OCI-LY7 (cell line): ENCODE measurements around the gene KIDINS220. TPM values are rescaled to one million over a fixed set of nuclear protein-coding genes. Genes with fewer than 3 reads are reported as not detected.

ENCODE experiments used
- BruUV-seq: library from RNA; stranded (reverse); fragments of 400-500 nt; replicated peaks from 2 replicates; lab custom pipeline; 2021; lab: Mats Ljungman, UMichigan
- CTCF ChIA-PET: fragments of 300-600 bp; sonication (Branson Sonifier 250); formaldehyde crosslinking; loops from one replicate; lab custom pipeline; 2022; ENCODE audit warnings: antibody characterized with exemption; ENCODE audit not compliant: unreplicated experiment; lab: Charles Lee
- POLR2A ChIA-PET: fragments of 300-600 bp; sonication (Branson Sonifier 250); formaldehyde crosslinking; loops from one replicate; lab custom pipeline; 2022; ENCODE audit warnings: antibody characterized with exemption; lab: Charles Lee
- DNase-seq: peaks from one replicate; pipeline ENCODE4 v3.0.0-alpha.2; 2015; ENCODE audit warnings: low spot score
- H2AFZ ChIP-seq: fragments of 200-600 bp; sonication (generic), shearing (Covaris generic); 2 replicates; pipeline ENCODE4 v1.6.1; 2014; ENCODE audit warnings: mild to moderate bottlenecking, antibody characterized with exemption, low read length, moderate library complexity
- H3K27ac ChIP-seq: fragments of 200-600 bp; sonication (generic); 2 replicates; pipeline ENCODE4 v1.5.1; 2014; ENCODE audit warnings: mixed run types, low read depth, mild to moderate bottlenecking, moderate library complexity, low read length, inconsistent platforms; ENCODE audit not compliant: poor library complexity, severe bottlenecking
- H3K36me3 ChIP-seq: fragments of 200-600 bp; sonication (generic); 2 replicates; pipeline ENCODE4 v1.6.1; 2014; ENCODE audit warnings: mild to moderate bottlenecking, antibody characterized with exemption, low read length, moderate library complexity, mixed read lengths; ENCODE audit not compliant: insufficient read depth
- H3K4me1 ChIP-seq: fragments of 200-600 bp; sonication (generic); 2 replicates; pipeline ENCODE4 v1.5.1; 2014; ENCODE audit warnings: mild to moderate bottlenecking, low read length; ENCODE audit not compliant: insufficient read depth, poor library complexity, severe bottlenecking
- H3K4me2 ChIP-seq: fragments of 200-600 bp; sonication (generic); 2 replicates; pipeline ENCODE4 v1.6.1; 2014; ENCODE audit warnings: mild to moderate bottlenecking, low read length
- H3K4me3 ChIP-seq: fragments of 200-600 bp; sonication (generic); 2 replicates; pipeline ENCODE4 v1.5.1; 2014; ENCODE audit warnings: mild to moderate bottlenecking, low read depth, low read length; ENCODE audit not compliant: poor library complexity, severe bottlenecking
- H3K79me2 ChIP-seq: fragments of 200-600 bp; sonication (generic); 2 replicates; pipeline ENCODE4 v1.6.1; 2016; ENCODE audit warnings: low read depth, mild to moderate bottlenecking, low read length, moderate library complexity, mixed read lengths; ENCODE audit not compliant: insufficient read depth
- H3K9me2 ChIP-seq: fragments of 200-600 bp; sonication (generic); 2 replicates; pipeline ENCODE4 v1.6.1; 2016; ENCODE audit warnings: mild to moderate bottlenecking, low read length, mixed read lengths; ENCODE audit not compliant: insufficient read depth
- H3K9me3 ChIP-seq: fragments of 200-600 bp; sonication (generic); 2 replicates; pipeline ENCODE4 v1.6.1; 2014; ENCODE audit warnings: mild to moderate bottlenecking, mixed run types, low read length, mixed read lengths
- H4K20me1 ChIP-seq: fragments of 200-600 bp; sonication (generic); 2 replicates; pipeline ENCODE4 v1.6.1; 2014; ENCODE audit warnings: mild to moderate bottlenecking, antibody characterized with exemption, low read length, moderate library complexity, mixed read lengths; ENCODE audit not compliant: insufficient read depth
- EZH2phosphoT487 ChIP-seq: fragments of 200-600 bp; sonication (generic); IDR thresholded peaks from 2 replicates; pipeline ENCODE4 v1.6.1; 2018; ENCODE audit warnings: low read depth, borderline replicate concordance, mild to moderate bottlenecking, mixed run types, antibody characterized with exemption, low read length, moderate library complexity, mixed read lengths
- intact Hi-C: fragments of 100-400 bp; cut with micrococcal nuclease; formaldehyde crosslinking; loops from one replicate; pipeline ENCODE4 v1.10.0; 2022; ENCODE audit not compliant: unreplicated experiment
- total RNA-seq, 2 experiments: library from RNA; depleted of rRNA in 1 of 2; stranded (reverse); fragments of >200 nt in 1 of 2; shearing (Covaris generic) in 1 of 2; gene quantifications; 2 replicates each; pipeline ENCODE4 v1.2.3, GENCODE V29; 2014 to 2022
- TF ChIP-seq, protein P1 (sequence below): fragments of 200-600 bp; sonication (generic); conservative IDR thresholded peaks from 2 replicates; pipeline ENCODE4 v1.5.1; 2014; ENCODE audit warnings: mild to moderate bottlenecking, antibody characterized with exemption, low read length, moderate library complexity, mixed read lengths

Gene KIDINS220
- total RNA-seq, 2 experiments from 2014 or later: 29.1 to 32.3 TPM

- CTCF ChIA-PET: no interaction called here
- Histone ChIP-seq H3K4me2 (no peak overlapping the region), H3K79me2 (no peaks in the 10 kb centered on the region), H2AFZ (no peak overlapping the region), H3K36me3 (peaks cover 9% of the 10 kb centered on the region; the same call in 1 of the 2 replicates), H4K20me1 (no peaks in the 10 kb centered on the region), H3K9me2 (no peaks in the 10 kb centered on the region), H3K27ac (no peak overlapping the region), H3K4me1 (no peaks in the 10 kb centered on the region), H3K4me3 (no peak overlapping the region), H3K9me3 (no peaks in the 10 kb centered on the region)
- TF ChIP-seq, protein P1, sequence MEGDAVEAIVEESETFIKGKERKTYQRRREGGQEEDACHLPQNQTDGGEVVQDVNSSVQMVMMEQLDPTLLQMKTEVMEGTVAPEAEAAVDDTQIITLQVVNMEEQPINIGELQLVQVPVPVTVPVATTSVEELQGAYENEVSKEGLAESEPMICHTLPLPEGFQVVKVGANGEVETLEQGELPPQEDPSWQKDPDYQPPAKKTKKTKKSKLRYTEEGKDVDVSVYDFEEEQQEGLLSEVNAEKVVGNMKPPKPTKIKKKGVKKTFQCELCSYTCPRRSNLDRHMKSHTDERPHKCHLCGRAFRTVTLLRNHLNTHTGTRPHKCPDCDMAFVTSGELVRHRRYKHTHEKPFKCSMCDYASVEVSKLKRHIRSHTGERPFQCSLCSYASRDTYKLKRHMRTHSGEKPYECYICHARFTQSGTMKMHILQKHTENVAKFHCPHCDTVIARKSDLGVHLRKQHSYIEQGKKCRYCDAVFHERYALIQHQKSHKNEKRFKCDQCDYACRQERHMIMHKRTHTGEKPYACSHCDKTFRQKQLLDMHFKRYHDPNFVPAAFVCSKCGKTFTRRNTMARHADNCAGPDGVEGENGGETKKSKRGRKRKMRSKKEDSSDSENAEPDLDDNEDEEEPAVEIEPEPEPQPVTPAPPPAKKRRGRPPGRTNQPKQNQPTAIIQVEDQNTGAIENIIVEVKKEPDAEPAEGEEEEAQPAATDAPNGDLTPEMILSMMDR: peak; percentile 84
- TF ChIP-seq EZH2phosphoT487: no peak
- POLR2A ChIA-PET: interaction anchor here (1.4 kb wide), 1 partner anchor 15 kb away, joined by 3 read pairs; no protein-coding TSS in a partner anchor
- intact Hi-C loops: loop anchor here (5.0 kb wide), 1 partner anchor 69 kb away; no protein-coding TSS in a partner anchor
- no TSS peak for BruUV-seq
- peak; percentile 45 for DNase-seq
Observed at GRCh38 chr2:8761529-8762164, 75.8 kb downstream of the KIDINS220 start.

- Histone ChIP-seq H3K9me2 (no peaks in the 10 kb centered on the region), H3K4me2 (no peak overlapping the region), H3K36me3 (peaks cover 15% of the 10 kb centered on the region), H3K4me1 (no peaks in the 10 kb centered on the region), H2AFZ (no peak overlapping the region), H3K79me2 (no peaks in the 10 kb centered on the region), H3K9me3 (no peaks in the 10 kb centered on the region), H4K20me1 (no peaks in the 10 kb centered on the region), H3K27ac (no peak overlapping the region), H3K4me3 (no peak overlapping the region)
- intact Hi-C loops: no loop called here
- DNase-seq: no peak
- POLR2A ChIA-PET: no interaction called here
- CTCF ChIA-PET: no interaction called here
- TF ChIP-seq EZH2phosphoT487: no peak
- TF ChIP-seq, protein P1: no peak
- no TSS peak for BruUV-seq
Observed at GRCh38 chr2:8756716-8757115, 80.7 kb downstream of the KIDINS220 start.

- no peak overlapping the region for H3K4me3 ChIP-seq
- intact Hi-C loops: no loop called here
- no peaks in the 10 kb centered on the region for H3K4me1 ChIP-seq
- H3K79me2 ChIP-seq: no peaks in the 10 kb centered on the region
- H3K9me3 ChIP-seq: no peaks in the 10 kb centered on the region
- H3K9me2 ChIP-seq: no peaks in the 10 kb centered on the region
- ChIA-PET CTCF (no interaction called here), POLR2A (no interaction called here)
- TF ChIP-seq, protein P1: no peak
- no peak for TF ChIP-seq EZH2phosphoT487
- BruUV-seq: no TSS peak
- no peak for DNase-seq
- no peak overlapping the region for H2AFZ ChIP-seq
- H4K20me1 ChIP-seq: no peaks in the 10 kb centered on the region
- H3K36me3 ChIP-seq: peaks cover 15% of the 10 kb centered on the region
- no peak overlapping the region for H3K27ac ChIP-seq
- no peak overlapping the region for H3K4me2 ChIP-seq
Observed at GRCh38 chr2:8756230-8756629, 81.2 kb downstream of the KIDINS220 start.
